WTC11 (cell line): Measurements from ENCODE around the gene ELP2.

Source experiments
- CTCF ChIP-seq: fragments of 200-600 bp; IDR thresholded peaks from 2 replicates; pipeline ENCODE4 v1.8.0; 2022; ENCODE audit warnings: antibody characterized with exemption
- ZBTB21 ChIP-seq: sonication (generic); formaldehyde crosslinking; IDR thresholded peaks from 2 replicates; pipeline ENCODE4 v1.8.1; 2023; ENCODE audit warnings: mild to moderate bottlenecking, missing genetic modification reagents, borderline replicate concordance

DNA sequence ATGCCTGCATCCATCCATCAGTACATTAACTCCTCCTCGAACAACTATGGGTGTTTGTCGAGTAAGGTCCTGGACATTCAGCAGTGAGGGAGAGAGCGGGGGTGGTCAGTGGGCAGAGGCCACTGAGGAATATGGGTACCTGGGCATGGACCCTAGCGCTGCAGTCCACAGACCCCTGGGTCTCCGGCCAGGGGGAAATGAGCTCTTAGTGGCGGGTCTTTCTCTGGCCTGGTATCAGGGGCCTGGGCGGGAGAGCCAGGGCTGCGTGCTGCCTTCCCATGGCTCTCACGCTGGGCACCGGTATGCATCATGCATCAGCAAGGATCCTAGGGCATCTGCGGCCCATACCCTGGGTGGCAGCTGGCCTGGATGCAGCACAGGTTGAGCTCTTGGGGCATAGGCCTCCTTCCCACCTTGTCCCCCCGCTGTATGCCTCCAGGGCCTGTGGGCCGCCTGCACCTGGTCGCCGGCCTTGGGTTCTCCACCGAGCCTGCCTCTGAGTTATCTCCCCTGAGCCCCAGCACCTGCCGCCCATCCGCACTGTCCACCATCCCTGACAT is 56.3 kb downstream of the ELP2 start:
- no peak for TF ChIP-seq ZBTB21 (CRISPR knock-in tag)
- TF ChIP-seq CTCF = no peak
